Erythroblast (primary cell): ENCODE results near the gene FANCI.

Experiments
- GATA1 ChIP-seq: IDR thresholded peaks from 2 replicates; pipeline ENCODE4 v1.6.1; 2011; ENCODE audit warnings: low read depth, mild to moderate bottlenecking, control low read depth, low read length, moderate library complexity
- POLR2A ChIP-seq: IDR thresholded peaks from 2 replicates; pipeline ENCODE4 v1.6.1; 2011; ENCODE audit warnings: mild to moderate bottlenecking, low read length

DNA sequence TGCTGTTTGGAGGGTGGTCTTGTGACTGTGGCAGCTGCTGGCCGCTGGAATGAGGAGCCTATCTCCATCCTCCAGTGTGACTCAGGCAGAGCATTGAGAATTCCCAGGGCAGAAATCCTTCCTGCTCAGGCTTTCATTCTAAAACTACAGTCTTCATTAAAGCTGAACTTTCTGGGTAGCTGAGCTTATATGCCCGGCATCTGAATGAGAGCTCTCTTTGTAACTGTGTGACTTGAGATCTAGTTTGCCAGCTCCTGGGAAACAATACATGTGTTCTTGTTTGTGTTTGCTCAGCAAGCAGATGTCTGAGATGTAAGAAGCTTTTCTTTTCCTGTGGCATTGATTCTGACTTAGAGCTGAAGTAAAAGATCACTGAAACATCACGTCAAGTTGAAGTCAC is 44.8 kb upstream of the FANCI start:
- TF ChIP-seq POLR2A (no peak), GATA1 (no peak)
